GM19035 (cell line): Measurements from ENCODE around the gene OR13J1.
A peak's percentile ranks its signal among the peaks of the same experiment; 100 is the strongest.

Source experiments
- ATAC-seq: cut with Tn5 transposase; IDR thresholded peaks from one replicate; pipeline ENCODE4 v1.9.1; 2021; ENCODE audit not compliant: unreplicated experiment

Gene OR13J1

GRCh38 chr9:35859990-35860339 is 10.2 kb downstream of the OR13J1 start:
- no peak for ATAC-seq

GRCh38 chr9:35859310-35859989 is 10.8 kb downstream of the OR13J1 start:
- no peak for ATAC-seq

GRCh38 chr9:35858458-35858857 is 11.7 kb downstream of the OR13J1 start:
- no peak for ATAC-seq

- ATAC-seq, result no peak
These were observed 13.3 kb downstream of the OR13J1 start for GRCh38 chr9:35856882-35857281.

- no peak for ATAC-seq
These were observed 14.0 kb downstream of the OR13J1 start for GRCh38 chr9:35856206-35856605.

GRCh38 chr9:35854091-35854762 is 16.0 kb downstream of the OR13J1 start:
- no peak for ATAC-seq

GRCh38 chr9:35852876-35853865 is 17.0 kb downstream of the OR13J1 start:
- ATAC-seq, result no peak

- ATAC-seq, result no peak
These were observed 17.9 kb downstream of the OR13J1 start for GRCh38 chr9:35852267-35852815.

GRCh38 chr9:35847792-35848572 is 22.2 kb downstream of the OR13J1 start:
- ATAC-seq, result peak; percentile 92

GRCh38 chr9:35845824-35846771 is 24.1 kb downstream of the OR13J1 start:
- no peak for ATAC-seq

- ATAC-seq, result no peak
These were observed 25.5 kb downstream of the OR13J1 start for GRCh38 chr9:35844628-35845270.

GRCh38 chr9:35842795-35843194 is 27.4 kb downstream of the OR13J1 start:
- peak; percentile 64 for ATAC-seq

- ATAC-seq, result no peak
These were observed 28.0 kb downstream of the OR13J1 start for GRCh38 chr9:35842020-35842745.

- ATAC-seq, result no peak
These were observed 28.6 kb downstream of the OR13J1 start for GRCh38 chr9:35841645-35841900.

GRCh38 chr9:35840881-35841644 is 29.1 kb downstream of the OR13J1 start:
- ATAC-seq, result no peak

GRCh38 chr9:35839926-35840325 is 30.3 kb downstream of the OR13J1 start:
- no peak for ATAC-seq

- no peak for ATAC-seq
These were observed 33.6 kb downstream of the OR13J1 start for GRCh38 chr9:35836595-35836994.

- no peak for ATAC-seq
These were observed 34.4 kb downstream of the OR13J1 start for GRCh38 chr9:35835766-35836165.
